OCI-LY7 (cell line): ENCODE results near the gene IGIP.
"Not testable (repeated sequence)": the region's sequence is repeated elsewhere in the genome, so short reads cannot be mapped to it uniquely, and the experiment has no call there.

Experiments used
- EZH2phosphoT487 ChIP-seq: fragments of 200-600 bp; sonication (generic); IDR thresholded peaks from 2 replicates; pipeline ENCODE4 v1.6.1; 2018; ENCODE audit warnings: low read depth, borderline replicate concordance, mild to moderate bottlenecking, mixed run types, antibody characterized with exemption, low read length, moderate library complexity, mixed read lengths
- TF ChIP-seq, protein P1 (sequence below): fragments of 200-600 bp; sonication (generic); conservative IDR thresholded peaks from 2 replicates; pipeline ENCODE4 v1.5.1; 2014; ENCODE audit warnings: mild to moderate bottlenecking, antibody characterized with exemption, low read length, moderate library complexity, mixed read lengths

DNA sequence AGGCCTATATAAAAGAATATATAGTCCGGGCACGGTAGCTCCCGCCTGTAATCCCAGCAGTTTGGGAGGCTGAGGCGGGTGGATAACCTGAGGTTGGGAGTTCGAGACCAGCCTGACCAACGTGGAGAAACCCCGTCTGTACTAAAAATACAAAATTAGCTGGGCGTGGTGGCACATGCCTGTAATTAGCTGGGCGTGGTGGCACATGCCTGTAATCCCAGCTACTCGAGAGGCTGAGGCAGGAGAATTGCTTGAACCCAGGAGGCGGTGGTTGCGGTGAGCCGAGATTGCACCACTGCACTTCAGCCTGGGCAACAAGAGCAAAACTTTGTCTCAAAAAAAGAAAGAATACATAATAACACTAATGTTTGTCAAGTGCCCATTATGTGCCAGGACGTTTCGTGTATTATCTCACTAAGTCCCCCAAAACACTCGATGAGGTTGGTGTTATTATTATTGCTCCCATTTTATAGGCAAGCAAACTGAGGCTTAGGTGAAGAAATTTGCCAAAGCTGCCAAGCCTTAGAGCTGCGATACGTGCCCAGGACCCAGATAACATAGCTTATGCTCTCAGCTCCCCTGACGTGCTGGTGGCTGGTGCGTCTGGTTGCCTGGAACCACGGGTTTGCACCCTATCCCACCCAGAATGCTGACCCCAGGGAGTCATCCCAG lies 29.1 kb downstream of the IGIP start:
- TF ChIP-seq, protein P1, sequence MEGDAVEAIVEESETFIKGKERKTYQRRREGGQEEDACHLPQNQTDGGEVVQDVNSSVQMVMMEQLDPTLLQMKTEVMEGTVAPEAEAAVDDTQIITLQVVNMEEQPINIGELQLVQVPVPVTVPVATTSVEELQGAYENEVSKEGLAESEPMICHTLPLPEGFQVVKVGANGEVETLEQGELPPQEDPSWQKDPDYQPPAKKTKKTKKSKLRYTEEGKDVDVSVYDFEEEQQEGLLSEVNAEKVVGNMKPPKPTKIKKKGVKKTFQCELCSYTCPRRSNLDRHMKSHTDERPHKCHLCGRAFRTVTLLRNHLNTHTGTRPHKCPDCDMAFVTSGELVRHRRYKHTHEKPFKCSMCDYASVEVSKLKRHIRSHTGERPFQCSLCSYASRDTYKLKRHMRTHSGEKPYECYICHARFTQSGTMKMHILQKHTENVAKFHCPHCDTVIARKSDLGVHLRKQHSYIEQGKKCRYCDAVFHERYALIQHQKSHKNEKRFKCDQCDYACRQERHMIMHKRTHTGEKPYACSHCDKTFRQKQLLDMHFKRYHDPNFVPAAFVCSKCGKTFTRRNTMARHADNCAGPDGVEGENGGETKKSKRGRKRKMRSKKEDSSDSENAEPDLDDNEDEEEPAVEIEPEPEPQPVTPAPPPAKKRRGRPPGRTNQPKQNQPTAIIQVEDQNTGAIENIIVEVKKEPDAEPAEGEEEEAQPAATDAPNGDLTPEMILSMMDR: not testable (repeated sequence)
- TF ChIP-seq EZH2phosphoT487: not testable (repeated sequence)
